DOHH2 (cell line): ENCODE data around the gene LMCD1.

ENCODE experiments used
- H3F3A ChIP-seq: fragments of 200-600 bp; sonication (generic), shearing (Covaris generic); 2 replicates; pipeline ENCODE4 v1.6.0; 2016; ENCODE audit warnings: antibody characterized with exemption, mild to moderate bottlenecking; ENCODE audit not compliant: control insufficient read depth, insufficient read depth
- H3K27ac ChIP-seq: fragments of 200-600 bp; sonication (generic); 2 replicates; pipeline ENCODE4 v1.5.1; 2014; ENCODE audit warnings: low read depth, mild to moderate bottlenecking, low read length, moderate library complexity
- H3K27me3 ChIP-seq: fragments of 200-600 bp; sonication (generic); 2 replicates; pipeline ENCODE4 v1.6.1; 2014; ENCODE audit warnings: mild to moderate bottlenecking, low read length, mixed read lengths; ENCODE audit not compliant: control insufficient read depth
- H3K36me3 ChIP-seq: fragments of 200-600 bp; sonication (generic); 2 replicates; pipeline ENCODE4 v1.6.1; 2014; ENCODE audit warnings: mild to moderate bottlenecking, low read length, moderate library complexity, mixed read lengths; ENCODE audit not compliant: control insufficient read depth
- H3K4me1 ChIP-seq: fragments of 200-600 bp; sonication (generic); 2 replicates; pipeline ENCODE4 v1.6.1; 2014; ENCODE audit warnings: mild to moderate bottlenecking, low read length, mixed read lengths; ENCODE audit not compliant: control insufficient read depth
- H3K4me2 ChIP-seq: fragments of 200-600 bp; sonication (generic); 2 replicates; pipeline ENCODE4 v1.6.0; 2014; ENCODE audit warnings: mild to moderate bottlenecking, low read length, moderate library complexity
- H3K4me3 ChIP-seq: fragments of 200-600 bp; sonication (generic); 2 replicates; pipeline ENCODE4 v1.5.1; 2014; ENCODE audit warnings: mild to moderate bottlenecking, low read length, mixed read lengths
- H3K79me2 ChIP-seq: fragments of 200-600 bp; sonication (generic); 2 replicates; pipeline ENCODE4 v1.6.1; 2014; ENCODE audit warnings: mild to moderate bottlenecking, low read length, mixed read lengths; ENCODE audit not compliant: control insufficient read depth
- H3K9me2 ChIP-seq: fragments of 200-600 bp; sonication (generic); replicated peaks from 2 replicates; pipeline ENCODE4 v1.6.1; 2014; ENCODE audit warnings: mild to moderate bottlenecking, low read length, mixed read lengths; ENCODE audit not compliant: control insufficient read depth
- H3K9me3 ChIP-seq: fragments of 200-600 bp; sonication (generic); 2 replicates; pipeline ENCODE4 v1.6.1; 2014; ENCODE audit warnings: antibody characterized with exemption, low read length, mixed read lengths; ENCODE audit not compliant: control insufficient read depth, insufficient read depth
- H4K20me1 ChIP-seq: fragments of 200-600 bp; sonication (generic); 2 replicates; pipeline ENCODE4 v1.6.0; 2014; ENCODE audit warnings: low read depth, mild to moderate bottlenecking, antibody characterized with exemption, low read length, moderate library complexity; ENCODE audit not compliant: control insufficient read depth, insufficient read depth
- EZH2phosphoT487 ChIP-seq: fragments of 200-600 bp; sonication (generic); IDR thresholded peaks from 2 replicates; pipeline ENCODE4 v1.6.1; 2017; ENCODE audit warnings: borderline replicate concordance, mild to moderate bottlenecking, antibody characterized with exemption, low read length, moderate library complexity, mixed read lengths
- TF ChIP-seq, protein P1 (sequence below): fragments of 200-600 bp; sonication (generic); IDR thresholded peaks from one replicate; pipeline ENCODE4 v1.5.1; 2014; ENCODE audit warnings: antibody characterized with exemption, mild to moderate bottlenecking, low read depth, low read length; ENCODE audit not compliant: poor library complexity, severe bottlenecking

LMCD1 gene

DNA sequence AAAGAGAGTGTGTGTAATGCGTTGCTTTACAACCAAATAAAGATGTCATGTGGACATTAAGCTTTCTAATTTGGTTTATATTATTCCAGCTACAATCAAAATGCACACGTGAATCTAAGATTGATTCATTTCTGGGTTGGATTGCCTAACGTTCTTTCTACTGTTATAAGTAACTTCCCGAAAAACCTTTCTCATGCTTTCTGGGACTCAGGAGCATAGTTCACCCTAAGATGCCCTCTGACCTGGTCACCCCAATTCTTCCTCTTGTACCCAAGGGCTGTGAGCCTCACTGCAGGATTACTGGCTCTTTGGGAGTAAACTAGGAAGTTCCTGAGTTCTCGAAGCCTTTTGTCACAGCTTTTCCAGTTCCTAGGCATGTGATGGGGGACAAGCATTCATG is 12.7 kb upstream of the LMCD1 start:
- Histone ChIP-seq H3K36me3 (no peaks in the 10 kb centered on the region), H3K4me3 (no peak overlapping the region), H3K4me2 (no peak overlapping the region), H3K9me3 (no peaks in the 10 kb centered on the region), H3K27ac (no peak overlapping the region), H4K20me1 (no peaks in the 10 kb centered on the region), H3F3A (no peaks in the 10 kb centered on the region), H3K27me3 (no peaks in the 10 kb centered on the region), H3K4me1 (no peaks in the 10 kb centered on the region), H3K9me2 (no peaks in the 10 kb centered on the region), H3K79me2 (no peaks in the 10 kb centered on the region)
- TF ChIP-seq, protein P1, sequence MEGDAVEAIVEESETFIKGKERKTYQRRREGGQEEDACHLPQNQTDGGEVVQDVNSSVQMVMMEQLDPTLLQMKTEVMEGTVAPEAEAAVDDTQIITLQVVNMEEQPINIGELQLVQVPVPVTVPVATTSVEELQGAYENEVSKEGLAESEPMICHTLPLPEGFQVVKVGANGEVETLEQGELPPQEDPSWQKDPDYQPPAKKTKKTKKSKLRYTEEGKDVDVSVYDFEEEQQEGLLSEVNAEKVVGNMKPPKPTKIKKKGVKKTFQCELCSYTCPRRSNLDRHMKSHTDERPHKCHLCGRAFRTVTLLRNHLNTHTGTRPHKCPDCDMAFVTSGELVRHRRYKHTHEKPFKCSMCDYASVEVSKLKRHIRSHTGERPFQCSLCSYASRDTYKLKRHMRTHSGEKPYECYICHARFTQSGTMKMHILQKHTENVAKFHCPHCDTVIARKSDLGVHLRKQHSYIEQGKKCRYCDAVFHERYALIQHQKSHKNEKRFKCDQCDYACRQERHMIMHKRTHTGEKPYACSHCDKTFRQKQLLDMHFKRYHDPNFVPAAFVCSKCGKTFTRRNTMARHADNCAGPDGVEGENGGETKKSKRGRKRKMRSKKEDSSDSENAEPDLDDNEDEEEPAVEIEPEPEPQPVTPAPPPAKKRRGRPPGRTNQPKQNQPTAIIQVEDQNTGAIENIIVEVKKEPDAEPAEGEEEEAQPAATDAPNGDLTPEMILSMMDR, result no peak
- no peak for TF ChIP-seq EZH2phosphoT487

DNA sequence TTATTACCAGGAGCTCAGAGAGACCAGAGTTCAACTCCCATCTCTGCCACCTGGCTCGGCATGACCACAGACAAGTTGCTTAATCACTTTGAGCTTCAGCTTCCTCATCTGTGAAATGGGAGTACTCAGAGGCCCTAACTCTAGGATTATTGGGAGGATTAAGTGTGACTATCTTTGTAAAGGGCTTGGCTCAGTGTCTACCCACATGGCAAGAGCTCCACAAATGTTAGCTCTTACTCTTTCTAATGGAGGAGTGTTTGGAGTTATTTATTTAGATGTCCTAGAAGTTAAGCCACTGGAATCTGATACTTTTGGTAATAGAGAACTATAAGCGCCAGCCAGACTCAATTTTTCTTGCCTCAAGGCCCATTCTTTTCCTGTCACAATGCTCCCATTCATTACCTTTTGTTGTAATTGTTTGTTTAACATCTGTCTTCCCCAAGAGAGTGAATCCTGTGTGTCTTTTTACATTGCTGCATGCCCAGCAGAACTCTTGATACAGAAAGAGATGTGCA is 12.3 kb upstream of the LMCD1 start:
- no peaks in the 10 kb centered on the region for H4K20me1 ChIP-seq
- H3K4me1 ChIP-seq, result no peaks in the 10 kb centered on the region
- H3K27ac ChIP-seq, result no peak overlapping the region

DNA sequence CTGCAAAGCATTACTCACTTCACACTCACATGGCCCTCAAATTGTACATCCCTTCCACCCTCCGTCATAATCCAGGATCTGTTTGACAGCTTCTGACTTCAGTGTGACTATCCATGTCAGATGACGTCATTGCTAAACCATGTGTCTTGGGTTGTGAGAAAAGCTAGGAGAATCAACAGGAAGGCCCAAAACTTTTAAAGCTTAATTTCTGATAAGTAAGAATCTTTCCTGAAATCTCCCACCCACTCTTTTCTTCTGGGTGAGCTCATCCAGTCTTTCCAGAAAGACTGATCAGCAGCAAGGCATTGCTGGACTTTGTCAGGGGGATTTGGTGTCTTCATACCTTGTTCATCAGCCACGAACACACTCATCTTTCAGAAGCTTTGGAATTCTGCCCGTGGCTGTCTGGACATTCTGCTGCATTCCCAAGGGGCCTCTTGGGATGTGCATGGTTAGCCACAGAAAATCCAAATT is 11.5 kb upstream of the LMCD1 start:
- no peak for TF ChIP-seq EZH2phosphoT487
- TF ChIP-seq, protein P1, result no peak
- H3K4me1 ChIP-seq, result no peaks in the 10 kb centered on the region
- H3K79me2 ChIP-seq, result no peaks in the 10 kb centered on the region
- H3K9me2 ChIP-seq, result no peaks in the 10 kb centered on the region
- no peaks in the 10 kb centered on the region for H3K27me3 ChIP-seq
- H3K9me3 ChIP-seq, result no peaks in the 10 kb centered on the region
- H3K27ac ChIP-seq, result no peak overlapping the region
- no peaks in the 10 kb centered on the region for H3F3A ChIP-seq
- no peaks in the 10 kb centered on the region for H4K20me1 ChIP-seq
- no peak overlapping the region for H3K4me3 ChIP-seq
- H3K4me2 ChIP-seq, result no peak overlapping the region
- no peaks in the 10 kb centered on the region for H3K36me3 ChIP-seq

More for the DNA sequence above, 12.3 kb upstream of the LMCD1 start:
- Histone ChIP-seq H3K4me2 (no peak overlapping the region), H3K9me3 (no peaks in the 10 kb centered on the region), H3K79me2 (no peaks in the 10 kb centered on the region), H3K9me2 (no peaks in the 10 kb centered on the region), H3K4me3 (no peak overlapping the region), H3K36me3 (no peaks in the 10 kb centered on the region), H3K27me3 (no peaks in the 10 kb centered on the region), H3F3A (no peaks in the 10 kb centered on the region)
- TF ChIP-seq EZH2phosphoT487, result no peak
- TF ChIP-seq, protein P1, result no peak
